Fibroblast of the aortic adventitia (primary cell): ENCODE results near the gene BDH2. TPM values are rescaled to one million over a fixed set of nuclear protein-coding genes. Genes with fewer than 3 reads are reported as not detected.

Source experiments
- DNase-seq: peaks from one replicate; pipeline ENCODE4 v3.0.0-alpha.2; 2010; ENCODE audit warnings: low read depth
- H3K4me3 ChIP-seq: 2 replicates; pipeline ENCODE4 v1.5.1; 2011; ENCODE audit warnings: low read depth, mild to moderate bottlenecking, control low read depth, low read length, moderate library complexity
- CTCF ChIP-seq: IDR thresholded peaks from 2 replicates; pipeline ENCODE4 v1.5.1; 2011; ENCODE audit warnings: mild to moderate bottlenecking, low read length, control low read depth, inconsistent platforms; ENCODE audit not compliant: insufficient read depth
- total RNA-seq: library from RNA; depleted of rRNA; stranded (reverse); fragments of >200 nt; gene quantifications from 2 replicates; pipeline ENCODE4 v1.2.3, GENCODE V29; 2012; ENCODE audit warnings: low replicate concordance

Gene BDH2
- total RNA-seq, 1 donor = 38.7 TPM

- DNase-seq = peak; percentile 84
- H3K4me3 ChIP-seq = no peak overlapping the region
- TF ChIP-seq CTCF = peak; percentile 54
Measured at GRCh38 chr4:103091601-103092223, 7.9 kb downstream of the BDH2 start.

- no peak for TF ChIP-seq CTCF
Measured at GRCh38 chr4:103089481-103089880, 10.2 kb downstream of the BDH2 start.

GRCh38 chr4:103086551-103086950 lies 13.1 kb downstream of the BDH2 start:
- DNase-seq = no peak
- no peak for TF ChIP-seq CTCF
- no peak overlapping the region for H3K4me3 ChIP-seq

More at GRCh38 chr4:103089481-103089880, 10.2 kb downstream of the BDH2 start:
- no peak for DNase-seq
- no peak overlapping the region for H3K4me3 ChIP-seq

GRCh38 chr4:103085555-103086196 lies 14.0 kb downstream of the BDH2 start:
- no peak overlapping the region for H3K4me3 ChIP-seq
- no peak for TF ChIP-seq CTCF
- DNase-seq = no peak

GRCh38 chr4:103079621-103080020 lies 20.0 kb downstream of the BDH2 start:
- DNase-seq = no peak
- no peak for TF ChIP-seq CTCF

GRCh38 chr4:103076747-103077347 lies 22.8 kb downstream of the BDH2 start, which contains the start of gene SLC9B2:
SLC9B2 (minus strand) TSS chr4:103076761; CDS start chr4:103067550, 9,211 bp downstream.
- DNase-seq = no peak
- TF ChIP-seq CTCF = no peak
- peak within 1 kb of the TSS; percentile 77 for H3K4me3 ChIP-seq

More at GRCh38 chr4:103079621-103080020, 20.0 kb downstream of the BDH2 start:
- H3K4me3 ChIP-seq = no peak overlapping the region
